GM18505 (cell line): Measurements from ENCODE around the gene LSM2.

Experiments used
- ATAC-seq: cut with Tn5 transposase; IDR thresholded peaks from one replicate; pipeline ENCODE4 v1.9.1; 2021; ENCODE audit not compliant: unreplicated experiment
- POLR2A ChIP-seq: IDR thresholded peaks from 4 replicates; pipeline ENCODE4 v1.6.1; 2011; ENCODE audit warnings: borderline replicate concordance; ENCODE audit not compliant: insufficient read depth, insufficient read length; ENCODE audit errors: extremely low read depth

LSM2 gene

GRCh38 chr6:31778999-31779885, 27.5 kb downstream of the LSM2 start:
- no peak for ATAC-seq
- no peak for TF ChIP-seq POLR2A

- TF ChIP-seq POLR2A: no peak
- ATAC-seq: no peak
Observed at GRCh38 chr6:31778193-31778592, 28.6 kb downstream of the LSM2 start.

GRCh38 chr6:31777667-31778050, 29.1 kb downstream of the LSM2 start:
- no peak for ATAC-seq
- no peak for TF ChIP-seq POLR2A

GRCh38 chr6:31776989-31777666, 29.6 kb downstream of the LSM2 start, which contains the start of gene VWA7:
Gene VWA7 (minus strand): TSS chr6:31777328. CDS start chr6:31776779, 549 bp downstream.
- ATAC-seq: peak; percentile 64
- TF ChIP-seq POLR2A: peak; percentile 30

GRCh38 chr6:31776485-31776988, 30.2 kb downstream of the LSM2 start:
- TF ChIP-seq POLR2A: no peak
- no peak for ATAC-seq

- ATAC-seq: no peak
Observed at GRCh38 chr6:31775633-31776484, 30.9 kb downstream of the LSM2 start.

GRCh38 chr6:31775184-31775583, 31.6 kb downstream of the LSM2 start:
- TF ChIP-seq POLR2A: no peak

More at GRCh38 chr6:31775633-31776484, 30.9 kb downstream of the LSM2 start:
- TF ChIP-seq POLR2A: no peak

GRCh38 chr6:31771992-31772358, 34.8 kb downstream of the LSM2 start:
- TF ChIP-seq POLR2A: no peak
- no peak for ATAC-seq

More at GRCh38 chr6:31775184-31775583, 31.6 kb downstream of the LSM2 start:
- ATAC-seq: no peak

GRCh38 chr6:31770860-31771259, 35.9 kb downstream of the LSM2 start:
- no peak for TF ChIP-seq POLR2A
- no peak for ATAC-seq

GRCh38 chr6:31769684-31770371, 36.9 kb downstream of the LSM2 start:
- no peak for TF ChIP-seq POLR2A
- ATAC-seq: no peak

GRCh38 chr6:31768363-31769257, 38.2 kb downstream of the LSM2 start:
- no peak for ATAC-seq
- TF ChIP-seq POLR2A: no peak
